Measurements from ENCODE around the gene TPD52L1.

Gene TPD52L1

GRCh38 chr6:125302840-125303511 lies 149.4 kb downstream of the TPD52L1 start:
- no peak for DNase-seq

GRCh38 chr6:125303512-125303854 lies 149.9 kb downstream of the TPD52L1 start:
- DNase-seq = no peak

- no peak for DNase-seq
Measured at GRCh38 chr6:125304970-125305660, 151.5 kb downstream of the TPD52L1 start.

- DNase-seq = no peak
Measured at GRCh38 chr6:125306756-125307149, 153.2 kb downstream of the TPD52L1 start.

- no peak for DNase-seq
Measured at GRCh38 chr6:125307150-125307838, 153.7 kb downstream of the TPD52L1 start.

- no peak for DNase-seq
Measured at GRCh38 chr6:125307964-125308615, 154.5 kb downstream of the TPD52L1 start.

- peak in 17 of 56 donors; percentile 3 to 60 (median 7) for DNase-seq
Measured at GRCh38 chr6:125310994-125311649, 157.5 kb downstream of the TPD52L1 start.

- DNase-seq = no peak
Measured at GRCh38 chr6:125312478-125312877, 158.9 kb downstream of the TPD52L1 start.

- DNase-seq = no peak
Measured at GRCh38 chr6:125312950-125313349, 159.4 kb downstream of the TPD52L1 start.

All from amygdala (tissue), 56 donors.